Peyer's patch (tissue), 4 donors: ENCODE measurements around the gene EYS. TPM values are rescaled to one million over a fixed set of nuclear protein-coding genes. Genes with fewer than 3 reads are reported as not detected.

Source experiments
- DNase-seq, 3 donors: peaks; one replicate each; pipeline ENCODE4 v3.0.0-alpha.2; 2017 to 2019
- H3K27ac ChIP-seq, 4 donors: fragments of 200-600 bp; sonication (generic); one replicate each; pipeline ENCODE4 v1.5.1; 2016 to 2019
- H3K27me3 ChIP-seq, 2 donors: fragments of 200-600 bp; sonication (generic); one replicate each; pipeline ENCODE4 v1.5.1; 2019
- H3K36me3 ChIP-seq, 3 donors: fragments of 200-600 bp; sonication (generic); one replicate each; pipeline ENCODE4 v1.5.1; 2016 to 2019
- H3K4me1 ChIP-seq, 4 donors: fragments of 200-600 bp; sonication (generic); one replicate each; pipeline ENCODE4 v1.5.1; 2016 to 2019
- H3K4me3 ChIP-seq, 4 donors: fragments of 200-600 bp; sonication (generic); 1 replicate in 3 of 4; 2 replicates in 1 of 4; pipeline ENCODE4 v1.5.1; 2016 to 2019; ENCODE audit warnings: mild to moderate bottlenecking in 1 of 4
- H3K9me3 ChIP-seq, 4 donors: fragments of 200-600 bp; sonication (generic); one replicate each; pipeline ENCODE4 v1.5.1; 2016 to 2019; ENCODE audit warnings: mild to moderate bottlenecking in 1 of 4
- CTCF ChIP-seq, 6 experiments: fragments of 450-650 bp in 4 of 6; fragments of 200-600 bp in 2 of 6; sonication (generic) in 1 of 6; IDR thresholded peaks; one replicate each; pipeline ENCODE4 v1.5.1; 2017 to 2019; ENCODE audit warnings: antibody characterized with exemption in 6 of 6, mild to moderate bottlenecking in 3 of 6, moderate library complexity in 1 of 6
- POLR2A ChIP-seq, 2 donors: fragments of 450-650 bp; IDR thresholded peaks; one replicate each; pipeline ENCODE4 v1.5.1; 2017; ENCODE audit warnings: antibody characterized with exemption in 2 of 2, mild to moderate bottlenecking in 2 of 2, moderate library complexity in 2 of 2
- total RNA-seq, 4 donors: library from RNA; depleted of rRNA; stranded (reverse); fragments of >200 nt; gene quantifications; one replicate each; pipeline ENCODE4 v1.1.0, GENCODE V29; 2016

EYS gene
- total RNA-seq, 4 donors from 2014 or later: 0.13 to 1.5 (median 0.35) TPM; not detected in 1

DNA sequence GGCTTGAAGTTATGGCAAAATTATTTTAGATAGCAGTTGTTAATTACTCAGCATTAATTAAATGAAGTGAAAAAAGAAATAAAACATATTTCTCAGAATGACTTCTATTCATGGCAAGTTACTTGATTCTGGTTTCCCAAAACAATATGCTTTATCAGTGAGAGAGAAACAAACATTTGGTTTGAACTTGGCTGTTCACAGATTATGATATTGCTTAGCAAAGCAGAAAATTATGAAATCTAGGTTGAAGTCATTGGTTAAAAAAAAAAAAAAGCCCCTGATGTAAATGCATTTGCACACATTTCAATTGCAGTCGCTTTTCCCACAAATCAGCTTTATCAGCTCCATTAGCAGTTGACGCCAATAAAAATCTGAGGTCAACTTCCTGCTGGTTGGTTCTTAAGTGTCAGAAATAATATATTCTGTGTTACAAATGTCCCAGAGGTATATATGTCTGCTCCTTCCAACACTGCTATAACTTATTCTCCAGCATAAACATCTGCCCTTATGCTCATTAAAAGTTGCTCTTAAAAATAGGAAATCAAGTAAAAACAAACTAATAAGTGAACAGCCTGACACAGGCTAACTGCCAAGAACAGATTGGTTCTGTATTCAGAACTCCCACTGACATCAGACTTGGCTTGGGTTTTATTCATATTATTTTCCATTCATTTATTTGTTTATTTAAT is 1796.0 kb downstream of the EYS start:
- no peak for DNase-seq

GRCh38 chr6:63904650-63905248 is 1802.3 kb downstream of the EYS start:
- DNase-seq: no peak
- H3K27me3 ChIP-seq: no peaks in the 10 kb centered on the region
- no peak overlapping the region for H3K4me3 ChIP-seq
- no peaks in the 10 kb centered on the region for H3K4me1 ChIP-seq
- no peaks in the 10 kb centered on the region for H3K36me3 ChIP-seq
- H3K27ac ChIP-seq: no peak overlapping the region
- no peaks in the 10 kb centered on the region for H3K9me3 ChIP-seq
- TF ChIP-seq POLR2A (IDR thresholded peaks at IDR 0.05) (no peak), CTCF (IDR thresholded peaks at IDR 0.05) (no peak)

More for the DNA sequence above, 1796.0 kb downstream of the EYS start:
- Histone ChIP-seq H3K36me3 (no peaks in the 10 kb centered on the region), H3K9me3 (no peaks in the 10 kb centered on the region), H3K27ac (no peak overlapping the region), H3K4me1 (no peaks in the 10 kb centered on the region), H3K4me3 (no peak overlapping the region), H3K27me3 (no peaks in the 10 kb centered on the region)
- TF ChIP-seq CTCF (IDR thresholded peaks at IDR 0.05) (no peak), POLR2A (IDR thresholded peaks at IDR 0.05) (no peak)

DNA sequence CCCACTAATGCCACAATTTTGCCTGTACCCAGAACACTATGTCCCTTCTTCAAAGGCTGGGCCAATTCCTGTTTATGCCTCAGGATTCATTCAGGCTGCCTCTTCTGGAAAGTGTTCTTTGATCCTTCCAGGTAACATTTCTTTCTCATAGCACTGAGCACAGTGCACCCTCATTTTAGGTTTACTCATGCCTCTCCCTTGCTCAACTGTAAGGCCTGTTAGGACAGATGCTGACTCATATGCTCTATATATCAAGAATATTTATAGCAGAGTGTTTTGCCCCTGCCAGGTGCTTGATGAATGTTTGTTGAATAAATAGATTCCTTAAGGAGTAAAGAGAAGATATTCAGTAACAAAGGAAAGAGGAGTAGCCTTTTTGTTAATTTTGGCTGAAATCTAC is 1807.5 kb downstream of the EYS start:
- H3K36me3 ChIP-seq: no peaks in the 10 kb centered on the region
- H3K4me1 ChIP-seq: no peaks in the 10 kb centered on the region
- TF ChIP-seq POLR2A (IDR thresholded peaks at IDR 0.05) (no peak), CTCF (IDR thresholded peaks at IDR 0.05) (no peak)
- H3K27ac ChIP-seq: no peak overlapping the region
- H3K27me3 ChIP-seq: no peaks in the 10 kb centered on the region
- DNase-seq: no peak
- no peak overlapping the region for H3K4me3 ChIP-seq
- H3K9me3 ChIP-seq: no peaks in the 10 kb centered on the region

- no peaks in the 10 kb centered on the region for H3K9me3 ChIP-seq
- TF ChIP-seq CTCF (IDR thresholded peaks at IDR 0.05) (no peak), POLR2A (IDR thresholded peaks at IDR 0.05) (no peak)
- H3K27me3 ChIP-seq: no peaks in the 10 kb centered on the region
- H3K4me3 ChIP-seq: no peak overlapping the region
- H3K36me3 ChIP-seq: no peaks in the 10 kb centered on the region
- no peak overlapping the region for H3K27ac ChIP-seq
- H3K4me1 ChIP-seq: no peaks in the 10 kb centered on the region
- DNase-seq: no peak
Observed at GRCh38 chr6:63897952-63898351, 1809.1 kb downstream of the EYS start.

GRCh38 chr6:63897459-63897858 is 1809.6 kb downstream of the EYS start:
- Histone ChIP-seq H3K27ac (no peak overlapping the region), H3K27me3 (no peaks in the 10 kb centered on the region), H3K36me3 (no peaks in the 10 kb centered on the region), H3K4me3 (no peak overlapping the region), H3K4me1 (no peaks in the 10 kb centered on the region), H3K9me3 (no peaks in the 10 kb centered on the region)
- no peak for DNase-seq
- no peak for TF ChIP-seq CTCF (IDR thresholded peaks at IDR 0.05)
- TF ChIP-seq POLR2A (IDR thresholded peaks at IDR 0.05): no peak
